ENCODE results near the gene RPS3. TPM values are rescaled to one million over a fixed set of nuclear protein-coding genes. Genes with fewer than 3 reads are reported as not detected.
A peak's percentile ranks its signal among the peaks of the same experiment; 100 is the strongest.

RPS3 gene
- total RNA-seq, 6 experiments from 2014 or later: 311 to 560 (median 447) TPM

- intact Hi-C loops (cut with DNase I): no loop called here
- peak; percentile 10 to 43 (median 34) for TF ChIP-seq CTCF (IDR thresholded peaks at IDR 0.05)
- no peak for TF ChIP-seq POLR2A (IDR thresholded peaks at IDR 0.05)
- ATAC-seq (peak in 1 of 4 donors; percentile 30), DNase-seq (no peak)
- 71% methylated on average over 22 of the region's 46 CpGs for WGBS (ENCODE audit: insufficient coverage, low coverage, low lambda C conversion rate, missing lambda C conversion rate)
- H3K4me3 ChIP-seq: no peak overlapping the region
- H3K9me3 ChIP-seq: no peaks in the 10 kb centered on the region
- H3K36me3 ChIP-seq: no peaks in the 10 kb centered on the region
- H3K27me3 ChIP-seq: no peaks in the 10 kb centered on the region
- H3K27ac ChIP-seq: no peak overlapping the region
- no peaks in the 10 kb centered on the region for H3K4me1 ChIP-seq
Observed at GRCh38 chr11:75450826-75451821, 51.8 kb downstream of the RPS3 start.

- intact Hi-C loops (cut with DNase I): no loop called here
- Histone ChIP-seq H3K27ac (no peak overlapping the region), H3K4me1 (no peaks in the 10 kb centered on the region), H3K36me3 (no peaks in the 10 kb centered on the region), H3K27me3 (no peaks in the 10 kb centered on the region), H3K4me3 (no peak overlapping the region), H3K9me3 (no peaks in the 10 kb centered on the region)
- no peak for DNase-seq
- 46% methylated on average over 9 of the region's 9 CpGs for WGBS (ENCODE audit: insufficient coverage, low coverage, low lambda C conversion rate, missing lambda C conversion rate)
- TF ChIP-seq CTCF (IDR thresholded peaks at IDR 0.05): no peak
- no peak for ATAC-seq
Observed at GRCh38 chr11:75453916-75454655, 54.8 kb downstream of the RPS3 start.

- Histone ChIP-seq H3K27ac (no peak overlapping the region), H3K4me3 (no peak overlapping the region), H3K36me3 (no peaks in the 10 kb centered on the region), H3K27me3 (no peaks in the 10 kb centered on the region), H3K9me3 (no peaks in the 10 kb centered on the region), H3K4me1 (no peaks in the 10 kb centered on the region)
- TF ChIP-seq CTCF (IDR thresholded peaks at IDR 0.05) (no peak), POLR2A (IDR thresholded peaks at IDR 0.05) (no peak)
- DNase-seq (peak in 1 of 3 donors; percentile 6), ATAC-seq (peak in 1 of 4 donors; percentile 22)
- intact Hi-C loops (cut with DNase I): no loop called here
- WGBS (ENCODE audit: insufficient coverage, low coverage, low lambda C conversion rate, missing lambda C conversion rate): no CpG with 5 or more reads among the region's 5 CpGs
Observed at GRCh38 chr11:75454987-75455386, 55.7 kb downstream of the RPS3 start.

Small RNA genes within 50 kb of the gene (small RNA-seq; reads per million reads assigned to genes)
- gene SNORD15A (0 reads per million in 2 experiments), gene SNORD15B (56.7 to 71.0 reads per million in 2 experiments)

Other genes with a start within 250 kb of the RPS3 start
- gene SLCO2B1, start 248.4 kb upstream of the RPS3 start, total RNA-seq: 100 to 1,000 TPM; 145 to 316 (median 199) TPM
- not detected for gene TPBGL, start 158.7 kb upstream of the RPS3 start, total RNA-seq
- 10 to 100 TPM in 5 of 6 experiments, 1 to 10 TPM in 1; 8.6 to 26.4 (median 24.5) TPM for gene ARRB1, start 47.9 kb upstream of the RPS3 start, total RNA-seq
- under 1 TPM in 1 of 6 experiments, not detected in 5; 0.09 TPM for gene KLHL35, start 33.7 kb downstream of the RPS3 start, total RNA-seq
- 10 to 100 TPM in 1 of 6 experiments, 1 to 10 TPM in 5; 2.0 to 10.7 (median 4.1) TPM for gene GDPD5, start 126.4 kb downstream of the RPS3 start, total RNA-seq
- gene SERPINH1, start 162.7 kb downstream of the RPS3 start, total RNA-seq: 10 to 100 TPM; 14.6 to 44.3 (median 33.8) TPM

All from right lobe of liver (tissue), 6 donors.